Lung (tissue), 12 donors: ENCODE results near the gene UGT1A4. TPM values are rescaled to one million over a fixed set of nuclear protein-coding genes. Genes with fewer than 3 reads are reported as not detected.
"Not testable (repeated sequence)": the region's sequence is repeated elsewhere in the genome, so short reads cannot be mapped to it uniquely, and the experiment has no call there.

Experiments
- ATAC-seq: fragments of 200-7000 bp; cut with Tn5 transposase; one replicate; pipeline ENCODE4 v1.9.1; 2020; ENCODE audit warnings: moderate number of reproducible peaks; ENCODE audit not compliant: insufficient read depth, low FRiP score
- DNase-seq, 3 donors: peaks; one replicate each; pipeline ENCODE4 v3.0.0-alpha.2; 2013 to 2017
- H3K27ac ChIP-seq, 2 donors: one replicate each; pipeline ENCODE4 v1.5.1; 2013; ENCODE audit warnings: mild to moderate bottlenecking in 2 of 2, moderate library complexity in 2 of 2, control low read depth in 1 of 2, inconsistent platforms in 1 of 2, low read depth in 1 of 2, low read length in 1 of 2
- H3K27me3 ChIP-seq, 3 donors: one replicate each; pipeline ENCODE4 v1.5.1; 2013; ENCODE audit warnings: low read length in 2 of 3; ENCODE audit not compliant: control insufficient read depth in 3 of 3, insufficient read depth in 3 of 3
- H3K36me3 ChIP-seq, 4 donors: one replicate each; pipeline ENCODE4 v1.5.1; 2013; ENCODE audit warnings: low read length in 4 of 4, mild to moderate bottlenecking in 1 of 4, moderate library complexity in 1 of 4; ENCODE audit not compliant: control insufficient read depth in 4 of 4, insufficient read depth in 4 of 4
- H3K4me1 ChIP-seq, 5 donors: one replicate each; pipeline ENCODE4 v1.5.1; 2013; ENCODE audit warnings: low read length in 5 of 5, mild to moderate bottlenecking in 2 of 5, moderate library complexity in 1 of 5; ENCODE audit not compliant: control insufficient read depth in 5 of 5, insufficient read depth in 5 of 5
- H3K4me3 ChIP-seq: one replicate; pipeline ENCODE4 v1.5.1; 2013; ENCODE audit warnings: mild to moderate bottlenecking, control low read depth, moderate library complexity
- H3K9ac ChIP-seq, 2 donors: one replicate each; pipeline ENCODE4 v1.5.1; 2013; ENCODE audit warnings: low read length in 2 of 2, control low read depth in 1 of 2; ENCODE audit not compliant: insufficient read depth in 1 of 2
- H3K9me3 ChIP-seq, 4 donors: one replicate each; pipeline ENCODE4 v1.5.1; 2013; ENCODE audit warnings: low read length in 3 of 4, mild to moderate bottlenecking in 1 of 4, moderate library complexity in 1 of 4; ENCODE audit not compliant: control insufficient read depth in 4 of 4, insufficient read depth in 3 of 4
- CTCF ChIP-seq: IDR thresholded peaks from 2 replicates; pipeline ENCODE4 v1.5.1; 2012; ENCODE audit warnings: mild to moderate bottlenecking; ENCODE audit errors: control extremely low read depth, extremely low read depth
- WGBS, 2 donors: extraction: QIAGEN DNeasy Blood & Tissue Kit; methylation state at CpG; one replicate each; pipeline ENCODE4 v1.1.7; 2013; 5-methylcytosine and 5-hydroxymethylcytosine counted together
- polyA plus RNA-seq, 2 donors: library from polyadenylated mRNA; stranded (reverse); fragments of 200-250 nt; gene quantifications; one replicate each; pipeline ENCODE4 v1.2.1, GENCODE V29; 2013
- total RNA-seq, 2 donors: library from RNA; depleted of rRNA in 1 of 2; stranded (reverse); fragments of >200 nt in 1 of 2; gene quantifications; one replicate each; pipeline ENCODE4 v1.2.1, GENCODE V29; 2014 to 2021
- donor health status: control.
- donor health status: control.
- donor health status: Bipolar disorder and iron deficiency.
- donor health status: healthy.
- donor health status: DM: yes; HTN: yes; CAD: no.

UGT1A4 gene
- total and polyA plus RNA-seq, 4 donors = 0.02 to 0.55 (median 0.21) TPM; not detected in 1

GRCh38 chr2:233699424-233700027 lies 19.0 kb upstream of the UGT1A4 start:
- H3K4me1 ChIP-seq = peaks cover 0 to 8% (median 0%) of the 10 kb centered on the region in 5 donors
- H3K36me3 ChIP-seq = no peaks in the 10 kb centered on the region
- no peak overlapping the region for H3K4me3 ChIP-seq
- H3K27me3 ChIP-seq = no peaks in the 10 kb centered on the region
- H3K9ac ChIP-seq = no peak overlapping the region
- H3K27ac ChIP-seq = no peak overlapping the region
- H3K9me3 ChIP-seq = no peaks in the 10 kb centered on the region
- ATAC-seq (no peak), DNase-seq (no peak)
- 88 to 93% methylated on average over 8 of the region's 8 CpGs for WGBS, 2 donors
- TF ChIP-seq CTCF = no peak

GRCh38 chr2:233700028-233700635 lies 18.4 kb upstream of the UGT1A4 start:
- Histone ChIP-seq H3K27me3 (no peaks in the 10 kb centered on the region), H3K9me3 (no peaks in the 10 kb centered on the region), H3K4me1 (peaks cover 0 to 8% (median 0%) of the 10 kb centered on the region in 5 donors), H3K27ac (no peak overlapping the region), H3K9ac (no peak overlapping the region), H3K4me3 (no peak overlapping the region), H3K36me3 (no peaks in the 10 kb centered on the region)
- TF ChIP-seq CTCF = no peak
- 15 to 20% methylated on average over 1 of the region's 1 CpG for WGBS, 2 donors
- ATAC-seq (no peak), DNase-seq (peak; percentile 37 to 86 (median 84))

GRCh38 chr2:233700842-233701241 lies 17.7 kb upstream of the UGT1A4 start:
- H3K27ac ChIP-seq, H3K9ac ChIP-seq, ATAC-seq, H3K4me1 ChIP-seq, H3K27me3 ChIP-seq, H3K4me3 ChIP-seq, H3K9me3 ChIP-seq, H3K36me3 ChIP-seq, DNase-seq: not testable (repeated sequence)
- WGBS, 2 donors = 92 to 93% methylated on average over 5 of the region's 5 CpGs

- TF ChIP-seq CTCF = no peak
- H3K4me3 ChIP-seq = no peak overlapping the region
- H3K9ac ChIP-seq = no peak overlapping the region
- no peak overlapping the region for H3K27ac ChIP-seq
- no peak for ATAC-seq
- no peak for DNase-seq
- no peaks in the 10 kb centered on the region for H3K36me3 ChIP-seq
- H3K4me1 ChIP-seq = peaks cover 0 to 8% (median 0%) of the 10 kb centered on the region in 5 donors
- 44 to 55% methylated on average over 3 of the region's 3 CpGs for WGBS, 2 donors
- no peaks in the 10 kb centered on the region for H3K9me3 ChIP-seq
- H3K27me3 ChIP-seq = no peaks in the 10 kb centered on the region
Observed at GRCh38 chr2:233702238-233702637, 16.3 kb upstream of the UGT1A4 start.
